B cell (primary cell): ENCODE measurements around the gene CCDC3. TPM values are rescaled to one million over a fixed set of nuclear protein-coding genes. Genes with fewer than 3 reads are reported as not detected.

Experiments used
- ATAC-seq: fragments of 200-7000 bp; cut with Tn5 transposase; one replicate; pipeline ENCODE4 v1.10.0; 2021; ENCODE audit warnings: low read depth, mild to moderate bottlenecking, moderate number of reproducible peaks, moderate library complexity
- CTCF ChIA-PET: fragments of 350-600 bp; sonication (Branson Sonifier 250); formaldehyde crosslinking; loops from one replicate; lab custom pipeline; 2021; ENCODE audit warnings: antibody characterized with exemption, inconsistent platforms; lab: Charles Lee
- POLR2A ChIA-PET: fragments of 350-600 bp; sonication (Branson Sonifier 250); formaldehyde crosslinking; loops from one replicate; lab custom pipeline; 2021; ENCODE audit warnings: antibody characterized with exemption; lab: Charles Lee
- DNase-seq: peaks from one replicate; pipeline ENCODE4 v3.0.0; 2013
- H2AFZ ChIP-seq: 2 replicates; pipeline ENCODE4 v1.6.1; 2012; ENCODE audit warnings: mild to moderate bottlenecking, low read depth, low read length; ENCODE audit not compliant: insufficient read depth, poor library complexity, severe bottlenecking
- H3K27ac ChIP-seq, 2 donors: 1 replicate in 1 of 2; 2 replicates in 1 of 2; pipeline ENCODE4 v1.5.1; 2012 to 2013; ENCODE audit warnings: low read length in 2 of 2, mild to moderate bottlenecking in 2 of 2, moderate library complexity in 1 of 2
- H3K27me3 ChIP-seq, 4 experiments: fragments of 200-600 bp in 1 of 4; sonication (generic) in 1 of 4; replicated peaks in 1 of 4; 1 replicate in 2 of 4; 2 replicates in 2 of 4; pipeline versions ENCODE4 v1.6.1 to v1.7.0; 2013 to 2016; ENCODE audit warnings: low read length in 3 of 4, mild to moderate bottlenecking in 2 of 4, mixed read lengths in 1 of 4, moderate library complexity in 1 of 4; ENCODE audit not compliant: insufficient read depth in 4 of 4, control insufficient read depth in 3 of 4; ENCODE audit errors: control extremely low read depth in 1 of 4
- H3K36me3 ChIP-seq, 2 experiments: replicated peaks in 1 of 2; 1 replicate in 1 of 2; 2 replicates in 1 of 2; pipeline versions ENCODE4 v1.6.1 to v1.7.1; 2013; ENCODE audit warnings: low read length in 1 of 2; ENCODE audit not compliant: insufficient read depth in 2 of 2, control insufficient read depth in 1 of 2; ENCODE audit errors: control extremely low read depth in 1 of 2, extremely low read depth in 1 of 2
- H3K4me1 ChIP-seq, 2 donors: fragments of 200-600 bp in 1 of 2; sonication (generic) in 1 of 2; 1 replicate in 1 of 2; 2 replicates in 1 of 2; pipeline versions ENCODE4 v1.5.1 to v1.6.1; 2013 to 2017; ENCODE audit warnings: low read length in 2 of 2; ENCODE audit not compliant: control insufficient read depth in 2 of 2, insufficient read depth in 2 of 2
- H3K4me2 ChIP-seq: replicated peaks from 2 replicates; pipeline ENCODE3; 2012; ENCODE audit warnings: mild to moderate bottlenecking, low read depth, low read length; ENCODE audit not compliant: poor library complexity, severe bottlenecking
- H3K4me3 ChIP-seq, 5 experiments: fragments of 200-600 bp in 1 of 5; sonication (generic) in 1 of 5; 1 replicate in 3 of 5; 2 replicates in 2 of 5; pipeline versions ENCODE4 v1.5.1 to v1.7.0; 2011 to 2016; ENCODE audit warnings: low read length in 4 of 5, mild to moderate bottlenecking in 4 of 5, low read depth in 2 of 5, control low read depth in 1 of 5, moderate library complexity in 1 of 5; ENCODE audit not compliant: insufficient read depth in 1 of 5; ENCODE audit errors: control extremely low read depth in 1 of 5, extremely low read depth in 1 of 5
- H3K79me2 ChIP-seq: fragments of 200-600 bp; sonication (generic); one replicate; pipeline ENCODE4 v1.6.0; 2016; ENCODE audit warnings: low read length; ENCODE audit not compliant: control insufficient read depth, insufficient read depth
- H3K9ac ChIP-seq: fragments of 200-600 bp; sonication (generic); 2 replicates; pipeline ENCODE4 v1.6.1; 2017; ENCODE audit warnings: mild to moderate bottlenecking, low read length, moderate library complexity
- H3K9me3 ChIP-seq, 3 donors: one replicate each; pipeline versions ENCODE4 v1.6.1 to v1.7.1; 2013; ENCODE audit warnings: low read length in 2 of 3; ENCODE audit not compliant: control insufficient read depth in 2 of 3, insufficient read depth in 1 of 3; ENCODE audit errors: control extremely low read depth in 1 of 3
- H4K20me1 ChIP-seq: 2 replicates; pipeline ENCODE4 v1.6.0; 2012; ENCODE audit warnings: mild to moderate bottlenecking, low read length; ENCODE audit not compliant: insufficient read depth, control insufficient read depth, poor library complexity, severe bottlenecking
- H3K27ac Mint-ChIP-seq: one replicate; pipeline ENCODE4 v1.8.0; 2021; ENCODE audit warnings: mixed read lengths
- H3K27me3 Mint-ChIP-seq: one replicate; pipeline ENCODE4 v1.8.0; 2021; ENCODE audit warnings: mixed read lengths
- H3K4me1 Mint-ChIP-seq: one replicate; pipeline ENCODE4 v1.8.0; 2021; ENCODE audit warnings: mixed read lengths
- H3K4me3 Mint-ChIP-seq: one replicate; pipeline ENCODE4 v1.8.0; 2021; ENCODE audit warnings: mixed read lengths
- H3K9me3 Mint-ChIP-seq: one replicate; pipeline ENCODE4 v1.8.0; 2022; ENCODE audit warnings: mixed read lengths; ENCODE audit not compliant: insufficient read depth
- CTCF ChIP-seq: fragments of 200-600 bp; IDR thresholded peaks from one replicate; pipeline ENCODE4 v1.8.0; 2022; ENCODE audit warnings: antibody characterized with exemption, mild to moderate bottlenecking
- EZH2 ChIP-seq: IDR thresholded peaks from 2 replicates; pipeline ENCODE4 v1.6.1; 2012; ENCODE audit warnings: borderline replicate concordance, low read depth, mild to moderate bottlenecking, moderate library complexity, low read length; ENCODE audit not compliant: insufficient read depth, poor library complexity, severe bottlenecking
- WGBS: methylation state at CpG from one replicate; pipeline ENCODE4 v1.1.5; 2013; ENCODE audit warnings: missing lambda C conversion rate; ENCODE audit not compliant: insufficient coverage; 5-methylcytosine and 5-hydroxymethylcytosine counted together
- intact Hi-C: fragments of 100-400 bp; cut with micrococcal nuclease; formaldehyde crosslinking; loops from one replicate; pipeline ENCODE4 v1.10.0; 2022
- polyA plus RNA-seq: library from polyadenylated mRNA; depleted of rRNA; stranded (reverse); fragments of >200 nt; gene quantifications from 2 replicates; pipeline ENCODE4 v1.2.3, GENCODE V29; 2012
- total RNA-seq, 2 donors: library from RNA; stranded (reverse); fragments of 120-200 nt in 1 of 2; gene quantifications; 1 replicate in 1 of 2; 2 replicates in 1 of 2; pipeline versions ENCODE4 v1.2.3 to v1.2.4, GENCODE V29; 2013 to 2022

Gene CCDC3
- total and polyA plus RNA-seq, 2 donors (not counting 1 experiment from before 2014, with no cell fraction given), result 0.12 TPM; not detected in 1

GRCh38 chr10:13047529-13048206, 46.2 kb upstream of the CCDC3 start:
- peaks cover 0 to 6% (median 2%) of the 10 kb centered on the region in 4 experiments for H3K27me3 ChIP-seq
- H3K9ac ChIP-seq, result no peak overlapping the region
- Mint-ChIP-seq H3K4me1 (no peaks in the 10 kb centered on the region), H3K27ac (no peak overlapping the region), H3K9me3 (peaks cover 2% of the 10 kb centered on the region), H3K27me3 (peaks cover 21% of the 10 kb centered on the region), H3K4me3 (no peak overlapping the region)
- H3K36me3 ChIP-seq, result no peaks in the 10 kb centered on the region
- ATAC-seq (no peak), DNase-seq (no peak)
- no peak overlapping the region for H3K4me2 ChIP-seq
- no peaks in the 10 kb centered on the region for H4K20me1 ChIP-seq
- intact Hi-C loops, result no loop called here
- POLR2A ChIA-PET, result no interaction called here
- no peak overlapping the region for H3K27ac ChIP-seq
- TF ChIP-seq EZH2, result no peak
- TF ChIP-seq CTCF, result no peak
- WGBS, result 79% methylated on average over 12 of the region's 12 CpGs
- H3K4me1 ChIP-seq, result no peaks in the 10 kb centered on the region
- H3K79me2 ChIP-seq, result no peaks in the 10 kb centered on the region
- H3K4me3 ChIP-seq, result no peak overlapping the region
- no peak overlapping the region for H2AFZ ChIP-seq
- H3K9me3 ChIP-seq, result peaks cover 0 to 5% (median 4%) of the 10 kb centered on the region in 3 donors
- CTCF ChIA-PET, result no interaction called here

- Histone ChIP-seq H3K4me2 (no peak overlapping the region), H3K4me3 (no peak overlapping the region), H3K4me1 (no peaks in the 10 kb centered on the region), H2AFZ (no peak overlapping the region), H4K20me1 (no peaks in the 10 kb centered on the region), H3K27me3 (peaks cover 0 to 6% (median 2%) of the 10 kb centered on the region in 4 experiments), H3K27ac (no peak overlapping the region), H3K79me2 (no peaks in the 10 kb centered on the region), H3K9me3 (peaks cover 0 to 5% (median 4%) of the 10 kb centered on the region in 3 donors), H3K9ac (no peak overlapping the region), H3K36me3 (no peaks in the 10 kb centered on the region)
- Mint-ChIP-seq H3K9me3 (peaks cover 2% of the 10 kb centered on the region), H3K27me3 (peaks cover 21% of the 10 kb centered on the region), H3K27ac (no peak overlapping the region), H3K4me3 (no peak overlapping the region), H3K4me1 (no peaks in the 10 kb centered on the region)
- ChIA-PET CTCF (interaction anchor here (0.7 kb wide), 1 partner anchor 9 kb away, joined by 4 read pairs; no protein-coding TSS in a partner anchor), POLR2A (no interaction called here)
- WGBS, result 93% methylated on average over 3 of the region's 6 CpGs
- DNase-seq, result no peak
- TF ChIP-seq EZH2, result no peak
- TF ChIP-seq CTCF, result no peak
- no peak for ATAC-seq
- intact Hi-C loops, result no loop called here
These were observed 45.5 kb upstream of the CCDC3 start for GRCh38 chr10:13046851-13047528.
